RCC 7860 (cell line): ENCODE results near the gene LRRIQ1.
A peak's percentile ranks its signal among the peaks of the same experiment; 100 is the strongest.
"Not testable (repeated sequence)": the region's sequence is repeated elsewhere in the genome, so short reads cannot be mapped to it uniquely, and the experiment has no call there.

Source experiments
- DNase-seq: peaks from one replicate; pipeline ENCODE4 v3.0.0-alpha.2; 2015; ENCODE audit warnings: low spot score
- FAIRE-seq: peaks from 2 replicates; lab custom pipeline; 2012; peaks lifted over from hg19 to GRCh38; lab: Jason Lieb, UNC

Gene LRRIQ1, protein sequence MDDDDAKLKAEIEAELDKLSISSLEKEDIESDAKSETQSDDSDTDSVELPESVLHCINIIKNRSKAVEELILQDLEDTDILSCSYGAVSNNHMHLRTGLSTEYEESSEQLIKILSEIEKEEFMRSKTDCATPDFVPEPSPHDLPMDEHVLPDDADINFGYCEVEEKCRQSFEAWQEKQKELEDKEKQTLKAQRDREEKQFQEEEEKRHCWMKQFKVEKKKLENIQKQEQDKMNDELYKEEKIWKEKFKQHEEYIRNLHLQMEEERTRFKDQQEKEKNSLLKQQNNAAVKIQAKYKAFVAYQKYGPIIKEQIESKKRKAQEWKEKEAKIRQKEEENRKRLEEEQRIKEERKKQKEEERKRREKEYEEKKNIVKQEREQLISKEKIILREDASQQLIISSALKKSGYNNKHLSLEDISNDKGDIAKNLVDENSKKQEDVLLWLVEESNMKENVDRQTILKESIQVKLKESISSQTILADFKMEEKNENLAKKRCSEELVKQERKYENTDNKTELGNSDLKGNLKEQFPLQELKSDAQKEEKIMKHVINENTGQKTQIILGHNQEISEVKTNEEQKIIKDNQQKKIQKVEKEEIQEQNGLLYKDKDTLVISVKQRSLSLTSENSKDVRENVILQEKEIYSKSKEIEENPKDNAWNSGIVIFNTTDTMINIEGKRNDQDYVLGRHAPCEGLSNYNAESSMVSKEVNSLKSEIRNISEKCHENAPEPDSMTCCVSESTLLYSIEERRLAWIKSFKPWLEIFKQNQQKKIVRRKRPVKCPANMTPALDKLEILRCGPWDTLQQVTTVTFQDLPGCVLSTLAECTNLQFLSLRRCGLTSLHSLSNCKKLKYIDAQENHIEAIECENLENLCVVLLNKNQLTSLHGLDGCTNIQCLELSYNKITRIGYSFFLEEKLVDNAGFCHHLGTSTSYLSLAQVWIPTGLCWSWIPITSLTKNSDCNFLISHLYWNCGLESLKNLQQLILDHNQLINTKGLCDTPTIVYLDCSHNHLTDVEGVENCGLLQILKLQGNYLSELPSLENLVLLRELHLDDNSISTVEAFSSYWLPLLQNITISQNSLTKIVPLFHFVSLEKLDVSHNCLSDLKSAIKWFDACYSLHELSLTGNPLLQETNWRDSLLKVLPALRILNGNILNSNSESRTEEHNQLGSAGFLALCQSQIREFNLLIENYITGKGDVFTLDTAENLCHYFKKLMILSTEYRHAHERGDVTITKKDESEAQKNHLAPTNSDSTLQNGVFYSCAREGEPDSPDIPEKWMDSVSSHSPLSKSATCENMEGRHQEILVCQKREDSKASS (N-terminal part only)

GRCh38 chr12:85036234-85036707 is at the start of gene LRRIQ1, which contains the start of gene TSPAN19:
Gene LRRIQ1 (plus strand): TSS chr12:85036351. CDS start chr12:85038177, 1,826 bp downstream.
Gene TSPAN19 (minus strand): TSS chr12:85036277. CDS start chr12:85029946, 6,331 bp downstream.
- FAIRE-seq (no peak), DNase-seq (peak; percentile 77)

DNA sequence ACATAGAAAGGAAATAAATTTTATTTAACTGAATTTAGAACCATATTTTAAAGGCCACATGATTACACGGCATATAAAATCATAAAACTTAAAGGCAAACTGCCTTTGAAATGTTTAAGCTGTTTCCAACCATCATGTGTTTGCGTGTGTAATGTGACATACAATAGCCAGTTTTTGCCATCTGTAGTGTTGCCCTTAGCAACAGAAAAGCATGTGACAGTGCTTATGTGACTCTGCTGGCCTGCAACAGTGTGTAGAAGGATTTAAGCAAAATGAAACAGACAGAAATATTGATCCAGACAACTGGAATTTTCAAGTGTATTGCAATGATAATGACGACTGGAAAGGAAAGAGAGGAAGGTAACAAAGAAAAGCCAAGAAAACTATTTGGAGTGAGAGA is 49.6 kb upstream of the LRRIQ1 start:
- DNase-seq (no peak), FAIRE-seq (no peak)

DNA sequence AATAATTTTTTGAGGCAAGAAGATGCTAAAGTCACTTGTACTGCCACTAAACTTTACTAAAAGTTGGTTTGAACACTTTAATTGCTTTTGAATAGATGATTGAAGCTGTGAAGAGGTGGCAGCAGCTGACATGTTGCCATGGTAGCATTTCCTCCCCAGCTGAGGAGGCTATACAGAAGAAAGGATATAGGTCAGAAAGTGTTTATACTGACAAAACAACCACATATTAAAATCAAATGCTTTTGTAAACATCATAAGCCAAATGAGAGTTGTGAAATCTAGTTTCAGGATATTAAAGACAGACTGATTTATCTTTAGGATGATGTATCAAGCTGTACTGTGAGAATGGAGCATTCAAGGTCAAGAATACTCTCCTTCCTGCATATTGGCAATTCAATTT is 41.7 kb upstream of the LRRIQ1 start:
- FAIRE-seq, result no peak
- DNase-seq, result no peak

- DNase-seq (no peak), FAIRE-seq (no peak)
Observed at GRCh38 chr12:84995641-84996040, 40.5 kb upstream of the LRRIQ1 start.

DNA sequence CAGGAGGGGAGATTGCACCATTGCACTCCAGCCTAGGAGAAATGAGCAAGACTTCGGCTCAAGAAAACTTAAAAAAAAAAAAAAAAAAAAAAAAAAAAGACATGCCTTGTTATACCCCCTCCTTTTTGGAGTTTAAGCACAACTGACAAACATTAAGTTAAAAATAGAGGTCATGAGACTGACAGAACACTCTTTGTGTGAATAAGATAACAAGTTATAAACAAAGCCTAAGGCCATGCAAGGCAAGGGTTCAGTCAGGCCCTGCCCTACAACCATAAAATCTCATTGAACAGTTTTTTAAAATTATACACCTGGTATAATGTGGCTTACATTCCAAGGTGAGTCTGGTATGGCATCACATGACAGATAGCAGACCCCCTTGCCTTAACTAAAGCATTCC is 39.4 kb upstream of the LRRIQ1 start:
- FAIRE-seq, result no peak

DNA sequence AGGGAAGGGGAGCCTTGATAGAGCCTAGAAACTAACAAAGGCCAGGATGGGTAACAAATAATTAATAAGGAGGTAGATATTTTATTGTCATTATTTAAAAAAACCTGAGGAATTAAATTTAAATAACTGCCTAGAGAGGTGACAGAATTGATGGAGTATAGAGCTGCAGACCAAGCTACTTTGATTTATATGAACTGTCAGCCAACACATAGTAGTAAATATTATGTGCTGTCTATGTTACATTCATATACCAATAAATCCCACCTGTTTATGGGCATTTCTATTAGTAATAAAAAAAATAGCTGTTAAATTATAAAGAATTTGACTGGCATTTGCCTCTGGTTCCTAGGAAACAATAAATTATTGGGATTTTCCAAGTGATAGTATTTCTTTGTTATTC is 37.8 kb upstream of the LRRIQ1 start:
- DNase-seq (no peak), FAIRE-seq (no peak)

More for the DNA sequence above, 39.4 kb upstream of the LRRIQ1 start:
- DNase-seq, result no peak

DNA sequence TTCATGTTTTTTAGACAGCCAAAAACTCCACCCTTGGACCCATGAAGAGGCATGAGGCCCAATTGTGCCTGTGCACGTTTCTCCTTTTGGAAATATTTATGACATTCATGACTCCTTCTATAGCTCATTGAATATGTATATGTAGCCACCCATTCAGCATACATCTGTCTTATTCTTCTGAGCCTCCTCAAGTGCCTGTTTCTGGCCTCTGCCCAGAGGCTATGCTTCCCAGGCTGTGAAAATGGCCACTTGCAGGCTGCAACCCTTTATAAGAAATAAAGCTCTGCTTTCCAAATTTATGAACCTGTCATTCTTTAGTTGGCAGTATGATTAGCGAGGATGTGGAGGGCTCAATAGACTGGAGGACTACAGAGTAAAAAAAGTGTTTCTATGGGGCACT is 35.4 kb upstream of the LRRIQ1 start:
- DNase-seq, result no peak
- FAIRE-seq, result no peak

DNA sequence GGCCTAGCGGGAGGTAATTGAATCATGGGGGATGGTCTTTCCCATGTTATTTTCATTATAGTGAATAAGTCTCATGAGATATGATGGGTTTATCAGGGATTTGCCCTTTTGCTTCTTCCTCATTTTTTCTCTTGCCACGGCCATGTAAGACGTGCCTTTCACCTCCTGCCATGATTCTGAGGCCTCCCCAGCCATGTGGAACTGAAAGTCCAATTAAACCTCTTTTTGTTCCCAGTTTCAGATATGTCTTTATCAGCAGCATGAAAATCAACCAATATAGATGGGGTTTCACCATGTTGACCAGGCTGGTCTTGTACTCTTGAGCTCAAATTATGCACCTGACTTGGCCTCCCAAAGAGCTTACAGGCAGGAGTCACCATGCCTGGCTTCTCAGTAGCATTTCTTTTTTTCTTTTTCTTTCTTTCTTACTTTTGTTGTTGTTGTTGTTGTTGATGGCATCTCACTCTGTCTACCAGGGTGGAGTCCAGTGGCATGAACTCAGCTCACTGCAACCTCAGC is 33.3 kb upstream of the LRRIQ1 start:
- FAIRE-seq, result no peak
- no peak for DNase-seq

DNA sequence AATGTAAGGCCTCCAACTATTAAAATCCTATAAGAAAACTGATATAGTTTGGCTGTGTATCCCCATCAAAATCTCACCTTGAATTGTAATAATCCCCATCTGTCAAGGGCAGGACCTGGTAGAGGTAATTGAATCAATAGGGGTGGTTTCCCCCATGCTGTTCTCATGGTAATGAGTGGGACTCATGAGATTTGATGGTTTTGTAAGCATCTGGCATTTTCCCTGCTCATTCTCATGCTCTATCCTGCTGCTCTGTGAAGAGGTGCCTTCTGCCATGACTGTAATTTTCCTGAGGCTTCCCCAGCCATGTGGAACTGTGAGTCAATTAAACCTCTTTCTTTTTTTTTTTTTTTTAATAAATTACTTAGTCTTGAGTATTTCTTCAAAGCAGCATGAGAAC is 31.9 kb upstream of the LRRIQ1 start:
- FAIRE-seq (no peak), DNase-seq (no peak)

GRCh38 chr12:85005047-85005446 is 31.1 kb upstream of the LRRIQ1 start:
- not testable (repeated sequence) for DNase-seq, FAIRE-seq

GRCh38 chr12:85005615-85006014 is 30.5 kb upstream of the LRRIQ1 start:
- FAIRE-seq, result no peak
- DNase-seq, result no peak

- FAIRE-seq, result no peak
- DNase-seq, result no peak
Observed at GRCh38 chr12:85006206-85006605, 29.9 kb upstream of the LRRIQ1 start.

GRCh38 chr12:85007836-85008235 is 28.3 kb upstream of the LRRIQ1 start:
- FAIRE-seq, result no peak
- no peak for DNase-seq

DNA sequence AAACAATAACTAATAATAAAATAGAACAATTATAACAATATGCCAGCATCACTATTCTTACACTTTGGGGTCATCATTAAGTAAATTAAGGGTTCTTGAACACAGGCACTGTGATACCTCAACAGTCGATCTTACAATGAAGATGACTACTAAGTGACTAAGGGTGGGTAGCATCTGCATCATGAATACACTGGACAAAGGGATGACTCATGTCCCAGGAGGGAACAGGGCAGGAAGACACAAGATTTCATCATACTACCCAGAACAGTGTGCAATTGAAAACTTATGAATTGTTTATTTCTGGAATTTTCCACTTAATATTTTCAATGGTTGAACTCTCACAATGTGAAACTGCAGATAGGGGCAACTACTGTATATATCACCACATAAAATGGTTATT is 19.7 kb upstream of the LRRIQ1 start:
- FAIRE-seq (peak; percentile 63), DNase-seq (peak; percentile 69)

DNA sequence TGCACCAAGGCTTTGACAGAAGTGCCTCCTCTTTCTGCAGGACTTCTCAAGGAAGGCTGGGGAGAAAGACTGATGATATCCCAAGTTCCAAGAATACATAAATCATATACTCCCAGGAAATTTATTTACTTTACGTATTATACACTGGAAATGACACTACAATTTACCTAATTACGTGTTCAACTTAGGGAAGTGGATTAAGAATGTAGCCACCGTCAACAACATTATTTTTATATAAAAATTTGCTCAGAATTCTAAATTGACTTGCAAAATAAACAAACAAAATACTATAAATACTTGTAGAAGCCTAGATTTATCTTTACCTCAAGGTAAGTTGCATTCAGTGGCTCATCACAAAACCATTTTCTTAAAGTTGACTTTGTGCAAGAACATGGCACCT is 19.0 kb upstream of the LRRIQ1 start:
- FAIRE-seq, result no peak
- DNase-seq, result no peak

GRCh38 chr12:85017618-85018017 is 18.5 kb upstream of the LRRIQ1 start:
- FAIRE-seq (no peak), DNase-seq (no peak)

DNA sequence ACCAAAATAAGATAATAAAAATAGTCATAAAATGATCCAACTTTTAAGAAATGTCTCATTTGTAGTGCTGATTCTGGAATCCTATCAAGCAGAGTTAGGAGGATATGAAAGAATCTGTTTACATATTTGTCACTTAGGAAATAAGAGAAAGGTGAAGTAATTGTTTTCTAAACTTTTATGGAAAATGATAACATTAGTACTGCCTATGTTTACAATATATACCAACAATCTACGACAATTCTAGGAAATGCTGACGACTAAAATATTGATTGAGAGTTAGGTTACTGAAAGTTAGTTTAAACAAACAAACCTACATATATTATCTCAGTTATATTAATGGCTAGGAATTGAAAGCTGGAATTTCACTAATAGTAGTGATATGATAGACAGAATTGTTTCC is 18.1 kb upstream of the LRRIQ1 start:
- FAIRE-seq, result no peak
- DNase-seq, result no peak

DNA sequence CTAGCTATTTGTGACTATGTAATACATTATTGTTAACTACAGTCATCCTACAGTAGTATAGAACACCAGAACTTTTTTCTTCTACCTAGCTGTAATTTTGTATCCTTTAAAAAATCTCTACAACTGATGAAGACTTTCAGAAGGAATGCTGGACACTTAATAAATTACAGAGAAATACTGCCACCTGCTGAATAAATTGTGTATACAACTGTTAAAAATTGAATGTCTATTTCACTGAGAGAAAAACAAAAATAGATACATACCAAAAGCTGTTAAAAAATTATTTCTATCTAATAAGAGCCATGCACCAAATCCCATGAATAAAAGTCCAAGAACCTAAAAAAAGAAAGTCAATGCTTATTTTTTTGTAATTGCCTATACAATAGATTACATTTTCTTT is 6.7 kb upstream of the LRRIQ1 start:
- peak; percentile 10 for DNase-seq
- peak; percentile 49 for FAIRE-seq

DNA sequence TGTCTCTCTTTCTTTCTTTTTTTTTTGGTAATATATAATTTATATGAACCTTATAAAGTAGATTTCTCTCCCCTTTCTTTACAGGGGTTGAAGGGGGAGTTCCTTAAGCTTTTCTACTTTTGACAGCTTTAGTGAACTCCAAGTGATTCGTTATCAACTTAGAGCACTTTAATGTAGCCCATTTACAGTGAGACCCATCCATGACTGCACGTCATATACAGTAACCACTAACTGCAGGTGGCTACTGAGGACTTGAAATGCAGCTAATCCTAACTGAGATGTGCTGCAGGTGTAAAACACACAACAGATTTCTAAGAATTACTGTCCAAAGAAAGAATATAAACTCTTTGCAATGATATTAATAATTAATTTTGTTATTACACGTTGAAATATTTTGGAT is 582 bp downstream of the LRRIQ1 start:
- DNase-seq, result no peak

DNA sequence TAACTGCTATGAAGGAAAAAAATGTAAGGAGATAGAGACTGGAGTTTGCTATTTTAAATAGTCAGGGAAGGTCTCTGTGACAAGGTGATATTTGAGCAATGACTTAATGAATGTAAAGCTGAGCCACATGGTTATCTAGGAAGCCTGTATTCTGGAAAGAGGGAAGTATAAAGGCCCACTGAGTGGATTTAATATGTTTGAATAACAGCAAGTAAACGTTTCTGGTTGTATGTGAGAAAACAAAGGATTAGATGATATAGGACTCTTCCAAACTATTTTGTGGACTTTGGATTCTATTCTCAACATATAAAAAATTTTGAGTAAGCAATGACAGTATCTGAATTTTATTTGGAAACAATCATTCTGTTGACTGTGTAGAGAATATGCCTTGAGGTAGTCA is 5.2 kb downstream of the LRRIQ1 start:
- DNase-seq, result no peak
- FAIRE-seq, result no peak

More for the DNA sequence above, 582 bp downstream of the LRRIQ1 start:
- no peak for FAIRE-seq
